ENCODE results near the gene NEIL3. TPM values are rescaled to one million over a fixed set of nuclear protein-coding genes. Genes with fewer than 3 reads are reported as not detected.

NEIL3 gene
- total and polyA plus RNA-seq, 3 donors from 2014 or later: 2.0 to 2.7 (median 2.0) TPM

DNA sequence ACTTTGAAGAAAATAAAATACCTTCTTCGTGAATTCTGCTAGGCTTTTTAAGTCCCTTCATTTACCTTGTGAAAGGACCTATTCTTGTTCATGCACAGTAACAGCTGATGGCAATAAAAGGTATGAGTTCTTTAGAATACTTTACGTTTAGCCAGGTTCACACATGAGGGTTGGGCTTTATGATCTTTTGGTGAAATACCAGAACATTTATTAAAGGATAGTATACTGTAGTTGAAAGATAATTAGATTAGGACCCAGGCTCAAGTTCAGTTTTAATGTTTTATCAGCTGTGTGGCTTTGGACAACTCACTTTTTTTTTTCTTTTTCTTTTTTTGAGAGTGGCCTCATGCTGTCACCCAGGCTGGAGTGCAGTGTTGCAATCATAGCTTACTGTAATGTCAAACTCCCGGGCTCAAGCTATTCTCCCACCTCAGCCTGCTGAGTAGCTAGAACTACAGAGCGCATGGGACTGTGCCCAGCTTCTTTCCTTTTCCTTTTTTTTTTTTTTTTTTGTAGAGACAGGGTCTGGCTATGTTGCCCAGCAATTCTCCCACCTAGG is 28.2 kb upstream of the NEIL3 start:
- intact Hi-C loops (cut with DNase I; ENCODE audit: low total_unique reads): no loop called here
- 87 to 89% methylated on average over 4 of the region's 4 CpGs for WGBS, 2 donors

GRCh38 chr4:177282284-177282835 is 27.3 kb upstream of the NEIL3 start:
- WGBS, 2 donors: 72 to 79% methylated on average over 5 of the region's 5 CpGs
- Histone ChIP-seq H3K27me3 (no peaks in the 10 kb centered on the region), H3K36me3 (ENCODE audit: low read depth, missing control alignments) (no peaks in the 10 kb centered on the region), H3K4me3 (no peak overlapping the region), H3K27ac (no peak overlapping the region), H3K4me1 (no peaks in the 10 kb centered on the region), H3K9me3 (no peaks in the 10 kb centered on the region)
- intact Hi-C loops (cut with DNase I; ENCODE audit: low total_unique reads): no loop called here
- TF ChIP-seq CTCF (IDR thresholded peaks at IDR 0.05) (no peak), POLR2A (IDR thresholded peaks at IDR 0.05) (no peak)
- no peak for DNase-seq

More for the DNA sequence above, 28.2 kb upstream of the NEIL3 start:
- Histone ChIP-seq H3K9me3 (no peaks in the 10 kb centered on the region), H3K4me1 (no peaks in the 10 kb centered on the region), H3K4me3 (no peak overlapping the region), H3K27me3 (no peaks in the 10 kb centered on the region), H3K36me3 (ENCODE audit: low read depth, missing control alignments) (no peaks in the 10 kb centered on the region), H3K27ac (no peak overlapping the region)
- no peak for DNase-seq
- TF ChIP-seq CTCF (IDR thresholded peaks at IDR 0.05) (no peak), POLR2A (IDR thresholded peaks at IDR 0.05) (no peak)

GRCh38 chr4:177283167-177283566 is 26.5 kb upstream of the NEIL3 start:
- Histone ChIP-seq H3K4me3 (no peak overlapping the region), H3K4me1 (no peaks in the 10 kb centered on the region), H3K27ac (no peak overlapping the region), H3K36me3 (ENCODE audit: low read depth, missing control alignments) (no peaks in the 10 kb centered on the region), H3K9me3 (no peaks in the 10 kb centered on the region), H3K27me3 (no peaks in the 10 kb centered on the region)
- TF ChIP-seq POLR2A (IDR thresholded peaks at IDR 0.05): no peak
- no peak for TF ChIP-seq CTCF (IDR thresholded peaks at IDR 0.05)
- no peak for DNase-seq
- WGBS, 2 donors: 73 to 96% methylated on average over 2 of the region's 2 CpGs
- intact Hi-C loops (cut with DNase I; ENCODE audit: low total_unique reads): no loop called here

- Histone ChIP-seq H3K27me3 (no peaks in the 10 kb centered on the region), H3K36me3 (ENCODE audit: low read depth, missing control alignments) (no peaks in the 10 kb centered on the region), H3K4me3 (no peak overlapping the region), H3K27ac (no peak overlapping the region), H3K4me1 (no peaks in the 10 kb centered on the region), H3K9me3 (no peaks in the 10 kb centered on the region)
- DNase-seq: no peak
- WGBS, 2 donors: 91 to 94% methylated on average over 6 of the region's 6 CpGs
- intact Hi-C loops (cut with DNase I; ENCODE audit: low total_unique reads): no loop called here
- TF ChIP-seq POLR2A (IDR thresholded peaks at IDR 0.05): no peak
- no peak for TF ChIP-seq CTCF (IDR thresholded peaks at IDR 0.05)
These were observed 23.7 kb upstream of the NEIL3 start for GRCh38 chr4:177285953-177286352.

DNA sequence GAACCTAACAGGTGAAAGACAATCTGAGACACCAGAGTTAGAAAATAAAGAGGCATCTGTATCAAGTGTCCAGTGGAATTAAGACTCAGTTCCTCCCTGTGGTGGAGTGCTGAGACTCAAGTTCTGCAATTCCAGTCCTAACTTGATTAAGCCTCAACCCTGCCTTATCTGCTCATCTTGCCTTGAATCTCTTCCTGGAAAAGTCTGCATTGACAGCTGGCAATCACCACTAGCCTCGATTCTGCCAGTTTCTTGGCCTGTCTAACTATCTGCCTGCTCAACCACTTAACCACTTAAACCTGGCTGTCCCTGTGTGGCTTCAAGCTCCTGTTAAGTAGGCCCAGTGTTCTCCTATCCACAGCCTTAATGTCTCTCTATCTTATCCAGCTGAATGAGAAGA is 22.4 kb upstream of the NEIL3 start:
- Histone ChIP-seq H3K36me3 (ENCODE audit: low read depth, missing control alignments) (no peaks in the 10 kb centered on the region), H3K27ac (no peak overlapping the region)

More for the DNA sequence above, 22.4 kb upstream of the NEIL3 start:
- no peak for TF ChIP-seq CTCF (IDR thresholded peaks at IDR 0.05)
- TF ChIP-seq POLR2A (IDR thresholded peaks at IDR 0.05): no peak
- Histone ChIP-seq H3K27me3 (no peaks in the 10 kb centered on the region), H3K4me3 (no peak overlapping the region), H3K4me1 (no peaks in the 10 kb centered on the region), H3K9me3 (no peaks in the 10 kb centered on the region)
- intact Hi-C loops (cut with DNase I; ENCODE audit: low total_unique reads): no loop called here
- WGBS, 2 donors: 60 to 75% methylated on average over 1 of the region's 1 CpG
- no peak for DNase-seq

All from testis (tissue), 3 donors.